OCI-M1 (cell line): ENCODE data around the gene TUBA4A.
"Not testable (repeated sequence)": the region's sequence is repeated elsewhere in the genome, so short reads cannot be mapped to it uniquely, and the experiment has no call there.

ENCODE experiments used
- DNase-seq: peaks from one replicate; lab custom pipeline; 2025; lab: John Stamatoyannopoulos, UW

Gene TUBA4A

DNA sequence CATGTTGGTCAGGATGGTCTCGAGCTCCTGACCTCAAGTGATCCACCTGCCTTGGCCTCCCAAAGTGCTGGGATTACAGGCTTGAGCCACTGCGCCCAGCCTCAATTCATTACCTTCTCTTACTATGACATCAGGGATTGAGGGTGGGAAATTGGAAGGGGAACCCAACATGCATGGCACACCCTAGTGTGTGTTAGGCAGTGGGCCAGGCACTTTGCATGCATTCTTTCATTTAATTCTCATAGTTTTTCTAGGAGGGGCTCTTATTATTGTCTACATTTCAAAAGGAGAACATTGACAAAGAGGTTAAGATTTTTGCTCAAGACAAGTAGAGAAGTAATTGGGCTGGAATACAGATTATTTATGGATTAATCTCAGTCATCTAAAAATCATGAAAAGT is 14.6 kb upstream of the TUBA4A start:
- no peak for DNase-seq

DNA sequence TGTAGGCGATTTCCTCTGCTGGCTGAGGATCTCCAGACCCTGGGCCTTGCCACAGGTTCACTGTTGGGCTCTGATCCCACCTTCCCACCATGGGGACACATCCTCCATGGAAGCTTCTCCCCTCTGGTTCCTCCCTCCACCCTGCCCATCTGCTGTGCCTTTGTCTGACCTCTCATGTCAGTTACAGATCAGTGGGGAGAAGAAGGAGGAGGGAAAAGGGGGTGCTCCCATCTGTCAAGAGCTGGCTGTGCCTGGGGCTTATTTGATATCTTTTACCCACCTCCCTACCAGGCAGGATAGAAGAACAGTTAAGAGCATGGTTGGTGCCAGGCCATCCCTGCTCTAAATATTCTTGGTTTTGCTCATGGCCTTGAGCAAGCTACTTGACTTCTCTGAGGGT is 13.2 kb upstream of the TUBA4A start:
- DNase-seq = no peak

DNA sequence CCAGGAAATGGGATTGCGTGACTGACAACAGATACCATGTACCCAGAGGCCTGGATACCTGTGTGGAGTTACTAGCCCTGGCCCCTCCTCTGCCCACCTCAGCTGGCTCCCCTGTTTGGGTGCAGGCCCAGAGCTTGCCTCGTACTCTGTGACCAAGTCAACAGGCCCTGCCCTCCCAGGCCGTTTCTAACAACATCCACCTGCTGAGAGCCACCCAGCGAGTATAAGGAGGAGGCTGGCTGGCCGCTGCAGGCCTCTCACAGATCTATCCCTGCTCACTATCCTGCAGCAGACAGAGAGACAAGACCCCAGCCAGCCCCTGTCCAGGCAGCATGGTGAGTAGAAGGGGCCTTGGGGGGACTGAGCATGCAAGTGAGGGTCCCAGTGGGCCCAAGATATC is 12.5 kb upstream of the TUBA4A start:
- no peak for DNase-seq

DNA sequence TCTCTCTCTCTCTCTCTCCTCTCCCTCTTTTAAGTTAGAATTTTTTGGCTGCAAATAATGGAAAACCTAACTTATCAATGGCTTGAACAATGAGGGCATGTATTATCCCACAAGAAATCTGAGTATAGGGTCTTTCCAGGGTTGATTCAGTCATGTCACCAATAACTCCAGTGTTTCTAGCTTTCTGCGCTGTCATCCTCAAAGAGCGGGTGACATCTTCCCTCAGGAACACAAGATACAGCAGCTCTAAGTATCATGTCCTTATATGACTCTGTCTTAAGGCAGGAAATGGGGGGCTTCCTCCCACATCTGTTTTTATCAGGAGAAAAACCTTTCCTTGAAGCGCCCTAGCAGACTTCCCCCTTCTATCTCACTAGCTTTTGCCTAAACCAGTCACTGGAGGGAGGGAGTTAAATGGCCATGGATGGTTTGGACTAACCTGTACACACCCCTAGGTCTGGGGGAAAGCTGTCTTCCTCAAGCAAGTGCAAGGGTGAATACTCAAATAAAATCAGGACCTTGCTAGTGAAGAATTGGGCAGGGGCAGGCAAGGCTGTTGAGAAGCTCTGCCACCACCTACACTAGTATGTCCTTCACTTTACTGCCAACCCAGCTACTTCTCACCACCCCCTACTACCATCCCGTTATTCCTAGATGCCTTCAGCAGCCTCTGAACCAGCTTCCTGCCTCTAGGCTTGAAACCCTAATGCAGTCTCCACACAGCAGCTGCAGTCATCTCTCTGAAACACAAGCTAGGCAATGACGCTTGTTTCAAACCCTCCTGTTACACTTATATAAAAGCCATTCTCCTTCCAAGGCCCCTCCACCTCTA is 7.5 kb upstream of the TUBA4A start:
- DNase-seq = peak; percentile 36

DNA sequence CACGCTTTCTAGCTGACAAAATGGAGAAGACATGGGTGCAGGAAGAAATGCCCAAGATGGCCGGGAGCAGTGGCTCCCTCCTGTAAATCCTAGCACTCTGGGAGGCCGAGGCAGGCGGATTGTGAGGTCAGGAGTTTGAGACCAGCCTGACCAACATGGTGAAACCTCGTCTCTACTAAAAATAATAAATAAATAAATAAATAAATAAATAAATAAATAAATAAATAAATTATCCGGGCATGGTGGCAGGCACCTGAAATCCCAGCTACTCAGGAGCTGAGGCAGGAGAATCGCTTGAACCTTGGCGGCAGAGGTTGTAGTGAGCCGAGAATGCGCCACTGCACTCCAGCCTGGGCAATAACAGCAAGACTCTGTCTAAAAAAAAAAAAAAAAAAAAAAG is 5.2 kb upstream of the TUBA4A start:
- not testable (repeated sequence) for DNase-seq

DNA sequence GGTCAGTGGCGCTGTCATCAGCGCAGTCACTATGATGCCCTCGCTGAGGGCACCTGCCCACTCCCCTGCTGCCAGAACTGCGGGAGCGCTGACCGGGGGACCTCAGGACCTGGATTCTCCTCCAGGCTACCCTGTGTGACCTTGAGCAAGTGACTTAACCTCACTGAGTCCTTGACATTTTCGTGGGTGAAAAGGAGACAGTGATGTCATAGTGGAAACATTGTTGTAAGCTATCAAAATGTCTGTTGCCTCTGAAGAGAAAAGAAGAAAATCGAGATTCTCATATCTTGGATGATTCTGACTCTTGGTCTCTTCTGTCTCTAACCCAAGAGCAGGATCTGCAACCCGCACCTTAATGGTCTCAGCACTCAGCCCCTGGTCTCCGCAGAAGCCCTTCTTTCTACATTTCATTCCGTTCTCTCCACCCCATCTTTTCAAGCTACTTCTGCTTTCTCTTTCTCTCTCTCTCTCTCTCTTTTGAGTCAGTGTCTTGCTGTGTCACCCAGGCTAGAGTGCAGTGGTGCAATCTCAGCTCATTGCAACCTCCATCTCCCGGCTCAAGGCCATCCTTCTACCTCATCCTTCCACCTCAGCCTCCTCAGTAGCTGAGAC is 978 bp upstream of the TUBA4A start:
- DNase-seq = peak; percentile 68

DNA sequence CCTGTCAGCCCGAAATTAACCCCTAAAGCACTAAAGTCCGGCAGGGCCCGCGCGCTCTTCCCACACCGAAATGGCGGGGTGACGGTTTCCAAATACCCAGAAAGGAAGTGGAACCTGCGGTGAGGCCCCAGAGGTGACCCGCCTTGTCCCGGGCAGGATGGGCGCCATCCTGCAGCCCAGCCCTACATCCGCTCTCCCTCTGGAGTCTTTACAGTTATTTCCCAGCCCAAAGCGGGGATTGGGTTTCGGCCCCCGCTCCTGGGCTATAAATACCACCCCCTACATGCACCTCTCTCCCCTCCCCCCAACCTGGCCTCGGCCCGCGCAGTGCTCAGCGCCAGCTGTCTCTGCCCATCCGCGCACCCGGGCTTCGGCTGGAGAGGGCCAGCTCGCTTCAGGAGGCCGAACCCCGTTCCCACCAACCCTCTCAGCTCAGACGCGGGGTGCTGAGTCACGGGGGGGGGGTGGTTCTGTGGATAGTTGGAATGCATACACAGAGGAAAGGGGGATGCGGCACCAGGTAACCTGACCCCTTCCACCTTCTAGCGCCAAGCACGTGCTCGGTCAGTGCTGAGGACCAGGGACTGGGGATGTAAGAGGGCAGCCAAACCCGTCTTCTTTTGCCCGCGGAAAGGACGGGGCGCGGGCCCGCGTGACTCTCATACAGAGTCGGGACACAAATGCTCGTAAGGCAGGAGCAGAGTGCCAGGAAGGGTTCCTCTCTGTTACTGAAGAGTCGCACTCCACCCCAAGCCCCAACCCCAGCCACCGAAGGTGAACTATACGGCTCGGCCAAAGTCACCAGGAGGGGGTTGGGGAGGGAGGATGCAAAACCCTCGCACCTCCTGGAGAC is 592 bp downstream of the TUBA4A start, which contains the start of gene TUBA4B:
Gene TUBA4B (plus strand): TSS at position 344 of the 853 bp plus-strand sequence. CDS start 165 bp downstream, at position 509.
- peak; percentile 59 for DNase-seq

DNA sequence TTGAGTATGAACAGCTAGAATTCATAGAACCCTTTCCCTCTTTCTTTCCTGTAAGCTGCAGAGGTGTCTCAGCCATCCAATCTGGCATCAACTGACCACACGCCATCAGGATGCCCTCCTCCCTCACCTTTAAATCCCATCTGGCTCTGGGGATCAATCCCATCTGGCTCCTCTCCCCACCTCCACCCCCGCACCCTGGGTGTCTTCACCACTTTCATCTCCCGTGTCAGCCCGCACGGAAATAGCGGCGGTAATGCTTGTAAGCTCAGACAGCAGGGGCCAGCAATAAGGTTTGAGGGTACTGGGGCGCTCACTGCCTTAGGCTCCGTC is 1.2 kb downstream of the TUBA4A start:
- DNase-seq = no peak

DNA sequence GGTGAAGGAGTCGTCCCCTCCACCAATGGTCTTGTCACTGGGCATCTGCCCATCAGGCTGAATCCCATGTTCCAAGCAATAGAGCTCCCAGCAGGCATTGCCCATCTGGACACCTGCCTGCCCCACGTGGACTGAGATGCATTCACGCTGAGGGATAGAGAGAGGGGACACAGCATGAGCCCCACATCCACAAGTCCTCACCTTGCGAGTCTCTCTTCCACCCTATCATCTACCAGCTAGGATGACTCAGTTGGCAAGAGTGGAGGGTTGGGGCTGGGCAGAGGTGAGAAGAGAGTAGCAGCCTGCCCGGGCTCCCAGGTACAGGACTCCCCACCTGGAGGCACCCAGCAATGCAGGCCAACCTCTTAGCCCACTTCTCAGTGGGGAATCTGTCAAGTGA is 1.6 kb downstream of the TUBA4A start:
- DNase-seq = no peak

DNA sequence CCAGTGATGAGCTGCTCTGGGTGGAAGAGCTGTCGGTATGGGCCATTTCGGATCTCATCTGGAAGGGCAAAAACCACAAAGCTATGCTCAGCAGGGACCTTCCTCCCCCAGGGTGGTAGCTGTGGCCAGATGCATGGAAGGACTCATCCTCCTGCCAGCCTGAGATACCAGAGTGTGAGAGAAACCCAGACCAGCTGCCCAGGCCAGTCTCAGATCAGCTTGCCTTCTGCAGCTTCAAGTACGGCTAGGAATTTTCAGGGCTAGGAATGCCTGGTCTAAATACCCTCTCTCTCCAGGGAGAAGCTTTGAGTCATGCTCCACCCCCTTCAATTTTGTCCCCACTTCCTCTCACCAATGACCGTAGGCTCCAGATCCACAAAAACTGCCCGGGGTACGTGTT is 2.1 kb downstream of the TUBA4A start:
- no peak for DNase-seq

DNA sequence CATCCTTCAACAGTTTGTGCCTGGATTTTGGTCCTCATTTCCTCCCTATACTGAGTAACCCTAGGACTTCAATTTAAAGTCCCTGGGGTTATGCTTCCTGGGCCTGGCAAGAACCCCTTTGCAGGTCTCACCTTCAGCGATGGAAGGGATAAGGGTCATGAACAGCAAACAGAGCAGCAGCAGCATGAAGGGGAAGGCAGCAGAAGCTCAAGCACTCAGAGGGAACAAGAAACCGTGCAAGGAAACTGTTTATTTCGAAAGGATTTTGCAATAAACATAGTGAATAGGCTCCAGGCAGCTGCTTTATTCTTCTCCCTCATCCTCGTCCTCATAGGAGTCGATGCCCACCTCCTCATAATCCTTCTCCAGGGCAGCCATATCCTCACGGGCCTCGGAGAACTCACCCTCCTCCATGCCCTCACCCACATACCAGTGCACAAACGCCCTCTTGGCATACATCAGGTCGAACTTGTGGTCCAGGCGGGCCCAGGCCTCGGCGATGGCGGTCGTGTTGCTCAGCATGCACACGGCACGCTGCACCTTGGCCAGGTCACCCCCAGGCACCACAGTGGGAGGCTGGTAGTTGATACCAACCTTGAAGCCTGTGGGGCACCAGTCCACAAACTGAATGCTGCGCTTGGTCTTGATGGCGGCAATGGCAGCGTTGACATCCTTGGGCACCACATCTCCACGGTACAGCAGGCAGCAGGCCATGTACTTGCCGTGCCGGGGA is 3.5 kb downstream of the TUBA4A start:
- no peak for DNase-seq

DNA sequence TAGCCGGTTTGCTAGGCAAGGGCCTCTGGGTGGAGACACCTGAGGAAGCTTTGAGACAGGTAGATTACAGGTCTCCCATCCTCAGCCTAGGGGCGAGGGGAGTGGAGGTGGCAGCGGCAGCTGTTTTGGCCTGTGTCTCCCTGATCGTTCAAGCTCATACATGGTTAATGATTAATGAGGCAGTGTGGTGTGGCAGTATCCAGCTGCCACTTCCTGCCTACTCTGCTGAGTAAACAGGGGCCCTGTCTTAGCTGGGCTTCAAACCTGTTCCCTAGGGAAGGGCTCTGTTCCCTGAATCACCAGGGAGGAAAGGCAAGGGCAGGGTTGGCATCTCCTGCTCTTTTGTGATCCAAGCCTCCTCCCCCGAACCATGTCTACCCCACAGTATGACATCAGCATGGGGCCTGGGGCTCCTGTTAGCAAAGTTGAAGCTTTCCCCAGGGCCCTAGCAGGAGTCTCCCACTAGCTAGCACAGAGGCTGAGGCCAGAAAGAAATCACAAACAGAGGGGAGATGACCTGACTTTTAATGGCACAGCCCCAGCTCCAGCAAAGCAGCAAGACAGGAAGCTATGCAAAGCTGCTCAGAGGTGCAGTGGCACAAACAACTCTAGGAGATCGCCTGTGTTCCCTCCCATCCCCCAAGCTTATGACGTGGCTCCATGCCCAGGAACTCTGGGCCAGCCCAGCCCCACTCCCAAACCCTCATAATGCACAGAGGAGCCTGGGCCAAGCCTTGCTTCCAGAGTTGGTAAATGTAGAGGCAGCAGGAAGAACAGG is 4.3 kb downstream of the TUBA4A start:
- DNase-seq = peak; percentile 69

DNA sequence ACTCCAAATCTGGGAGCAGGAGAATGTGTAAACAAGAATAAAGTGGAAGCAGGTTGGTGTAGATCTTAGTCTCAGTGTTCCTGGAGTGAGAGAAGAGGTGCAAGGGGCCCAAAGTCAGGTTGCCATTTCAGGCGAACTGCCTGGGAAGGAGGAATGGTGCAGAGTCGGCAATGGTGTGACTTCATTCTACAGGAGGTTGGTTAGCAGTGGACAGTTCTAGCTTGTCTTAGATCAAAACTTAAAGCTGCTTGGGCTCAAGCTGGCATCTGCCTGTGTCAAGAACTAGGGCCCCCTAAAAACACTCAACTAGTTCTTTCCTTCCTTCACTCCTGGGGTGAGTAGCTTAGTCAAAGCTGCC is 4.9 kb downstream of the TUBA4A start:
- no peak for DNase-seq

DNA sequence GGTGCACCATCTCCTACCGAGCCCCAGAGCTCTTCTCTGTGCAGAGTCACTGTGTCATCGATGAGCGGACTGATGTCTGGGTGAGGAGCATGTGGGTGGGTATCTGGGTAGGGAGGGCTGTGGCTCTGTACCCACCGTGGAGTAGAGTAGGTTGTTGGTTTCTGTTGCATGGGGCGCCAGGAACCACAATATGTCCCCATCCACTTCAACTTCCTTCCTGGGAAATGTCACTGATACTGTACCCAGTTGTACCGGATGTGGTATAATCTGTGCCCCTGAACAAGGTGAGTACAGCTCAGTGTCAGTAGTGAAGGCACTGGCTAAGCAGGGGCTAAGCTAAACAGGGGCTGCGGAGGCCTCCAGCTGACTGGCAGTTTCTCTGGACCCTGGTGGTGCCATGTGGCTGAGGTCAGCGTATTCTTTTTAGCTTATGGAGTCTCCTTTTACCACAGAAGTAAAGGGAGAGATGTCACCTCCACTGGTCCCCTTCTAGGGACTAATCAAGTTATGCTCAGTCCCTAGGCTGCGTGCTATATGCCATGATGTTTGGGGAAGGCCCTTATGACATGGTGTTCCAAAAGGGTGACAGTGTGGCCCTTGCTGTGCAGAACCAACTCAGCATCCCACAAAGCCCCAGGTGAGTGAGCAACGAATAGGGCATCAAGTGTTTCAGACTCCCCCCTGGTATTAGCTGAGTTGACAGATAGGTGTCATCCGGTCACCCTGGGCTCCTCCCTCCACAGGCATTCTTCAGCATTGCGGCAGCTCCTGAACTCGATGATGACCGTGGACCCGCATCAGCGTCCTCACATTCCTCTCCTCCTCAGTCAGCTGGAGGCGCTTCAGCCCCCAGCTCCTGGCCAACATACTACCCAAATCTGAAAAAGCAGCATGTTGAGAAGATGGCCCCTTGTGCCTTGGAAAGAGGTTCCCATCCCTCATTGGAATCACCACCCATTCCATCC is 5.8 kb downstream of the TUBA4A start:
- no peak for DNase-seq

DNA sequence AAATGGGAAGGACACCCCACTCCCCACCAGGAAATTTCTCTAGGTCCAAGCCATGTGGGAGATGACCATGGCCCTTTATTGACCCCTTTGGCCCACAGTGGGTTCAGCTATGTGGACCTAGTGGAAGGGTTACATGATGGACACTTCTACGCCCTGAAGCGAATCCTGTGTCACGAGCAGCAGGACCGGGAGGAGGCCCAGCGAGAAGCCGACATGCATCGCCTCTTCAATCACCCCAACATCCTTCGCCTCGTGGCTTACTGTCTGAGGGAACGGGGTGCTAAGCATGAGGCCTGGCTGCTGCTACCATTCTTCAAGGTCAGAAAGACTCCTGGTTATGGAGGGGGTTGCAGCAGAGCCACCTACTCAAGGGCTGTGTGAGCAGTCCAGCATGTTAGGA is 7.2 kb downstream of the TUBA4A start:
- DNase-seq = no peak

DNA sequence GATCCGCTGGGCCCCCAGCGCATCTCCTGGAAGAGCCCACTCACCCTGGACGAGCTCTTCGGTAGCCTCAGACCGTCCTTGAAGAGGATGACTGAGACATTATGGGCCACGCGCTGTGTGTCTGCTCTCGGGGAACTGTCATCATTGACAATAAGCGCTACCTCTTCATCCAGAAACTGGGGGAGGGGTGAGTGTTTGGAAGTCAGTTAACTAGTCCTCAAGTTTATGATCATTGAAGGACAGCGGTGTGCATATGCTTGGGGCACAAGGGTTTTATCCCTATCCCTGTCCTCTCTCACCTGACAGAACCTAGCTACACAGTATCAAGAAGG is 7.9 kb downstream of the TUBA4A start:
- DNase-seq = no peak

DNA sequence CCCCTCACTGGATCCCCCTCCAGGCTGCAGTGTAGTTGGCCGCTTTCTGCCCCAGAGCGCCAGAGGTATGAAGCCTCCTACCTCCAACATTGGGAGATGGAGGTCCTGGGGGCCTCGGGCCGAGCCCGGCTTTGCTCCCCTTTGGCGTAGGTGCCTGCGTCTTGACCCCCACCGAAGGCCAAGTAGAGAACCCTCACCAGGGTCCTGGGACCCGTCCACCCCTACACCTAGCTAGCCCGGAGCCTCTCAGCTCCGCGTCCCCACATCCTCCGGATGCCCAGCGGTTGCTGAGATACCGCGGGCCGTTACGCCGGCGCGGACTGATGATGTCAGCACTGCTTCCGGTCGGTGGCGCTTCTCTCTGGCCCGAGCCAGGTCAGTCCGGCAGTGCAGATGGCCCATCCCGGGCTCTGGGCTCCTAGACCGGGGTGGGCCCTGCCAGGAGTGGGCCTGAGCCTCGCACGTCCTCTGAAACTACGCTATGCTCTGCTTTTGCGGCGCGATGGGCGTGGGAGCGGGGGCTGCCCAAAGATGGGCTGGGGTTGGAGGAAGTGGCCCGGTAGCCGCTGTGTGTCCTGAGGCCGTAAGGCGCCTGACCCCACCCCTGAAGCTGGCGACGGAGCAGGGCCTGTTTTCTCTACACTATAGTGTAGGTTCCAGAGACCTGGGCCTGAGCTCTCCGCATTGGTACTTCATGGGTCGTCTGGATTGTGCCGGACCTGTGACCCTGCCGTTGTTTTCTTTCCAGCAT is 8.4 kb downstream of the TUBA4A start, which contains the start of the genes GLB1L and STK16:
Gene GLB1L (minus strand): TSS at position 297 of the 751 bp plus-strand sequence. CDS start 1,871 bp downstream, outside the sequence.
Gene STK16 (plus strand): TSS at position 332 of the 751 bp plus-strand sequence. CDS start 521 bp downstream, outside the sequence.
- DNase-seq = peak; percentile 95

DNA sequence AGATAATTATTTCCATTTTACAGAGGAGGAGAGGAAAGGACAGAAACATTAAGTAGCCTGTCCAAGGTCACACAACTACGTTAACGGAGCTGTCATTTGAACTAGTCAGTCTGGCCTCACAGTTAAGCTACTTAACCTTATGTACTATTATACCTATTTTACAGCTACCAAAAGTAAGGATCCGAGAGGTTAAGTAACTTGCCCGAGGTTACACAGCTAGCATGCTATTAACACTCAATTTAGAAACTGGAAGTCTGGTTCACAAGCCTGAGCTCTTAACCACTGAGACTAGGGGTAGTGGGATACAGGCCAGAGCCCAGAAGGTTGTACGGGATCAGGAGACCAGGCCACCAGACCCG is 8.9 kb downstream of the TUBA4A start:
- no peak for DNase-seq

DNA sequence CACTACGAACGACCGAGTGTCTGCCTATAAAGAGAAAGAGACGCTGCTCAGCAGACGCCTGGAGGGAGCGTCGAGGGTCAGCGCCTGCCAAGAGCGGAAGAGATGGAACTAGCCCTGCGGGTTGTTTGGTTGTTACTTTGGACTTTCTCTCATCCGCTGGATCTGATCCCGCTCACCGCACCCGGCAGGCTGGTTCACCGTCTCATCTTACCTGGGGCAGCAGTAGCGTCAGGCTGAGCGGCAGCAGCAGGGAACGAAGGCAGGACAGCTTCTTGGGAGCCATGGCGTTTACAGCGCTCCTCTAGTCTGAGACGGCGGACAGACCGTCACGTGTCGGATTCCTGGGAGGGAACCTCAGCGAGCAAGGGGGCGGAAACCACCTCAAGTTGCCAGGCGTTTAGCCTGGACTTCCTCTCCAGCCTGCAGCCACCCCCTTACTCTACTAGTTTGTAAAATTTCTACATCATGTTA is 10.4 kb downstream of the TUBA4A start:
- no peak for DNase-seq
